GM19328 (cell line): ENCODE measurements around the gene MCOLN3.
A peak's percentile ranks its signal among the peaks of the same experiment; 100 is the strongest.
"Not testable (repeated sequence)": the region's sequence is repeated elsewhere in the genome, so short reads cannot be mapped to it uniquely, and the experiment has no call there.

Experiments
- ATAC-seq: cut with Tn5 transposase; IDR thresholded peaks from one replicate; pipeline ENCODE4 v1.9.1; 2021; ENCODE audit warnings: mild to moderate bottlenecking, moderate library complexity; ENCODE audit not compliant: unreplicated experiment

Gene MCOLN3

GRCh38 chr1:85049735-85050166, 1.5 kb upstream of the MCOLN3 start:
- ATAC-seq, result no peak

GRCh38 chr1:85047472-85048295, 616 bp downstream of the MCOLN3 start:
- peak; percentile 64 for ATAC-seq

GRCh38 chr1:85047144-85047471, 1.2 kb downstream of the MCOLN3 start:
- ATAC-seq, result no peak

GRCh38 chr1:85042413-85042812, 5.9 kb downstream of the MCOLN3 start:
- no peak for ATAC-seq

GRCh38 chr1:85041793-85042192, 6.5 kb downstream of the MCOLN3 start:
- ATAC-seq, result no peak

- ATAC-seq, result no peak
Observed at GRCh38 chr1:85033221-85033620, 15.1 kb downstream of the MCOLN3 start.

- ATAC-seq, result no peak
Observed at GRCh38 chr1:85030536-85030935, 17.8 kb downstream of the MCOLN3 start.

GRCh38 chr1:85028151-85028550, 20.1 kb downstream of the MCOLN3 start:
- ATAC-seq, result no peak

GRCh38 chr1:85027242-85027983, 20.9 kb downstream of the MCOLN3 start:
- no peak for ATAC-seq

- ATAC-seq, result no peak
Observed at GRCh38 chr1:85025940-85026339, 22.4 kb downstream of the MCOLN3 start.

- no peak for ATAC-seq
Observed at GRCh38 chr1:85024736-85025135, 23.6 kb downstream of the MCOLN3 start.

GRCh38 chr1:85022700-85023099, 25.6 kb downstream of the MCOLN3 start:
- no peak for ATAC-seq

GRCh38 chr1:85019994-85020393, 28.3 kb downstream of the MCOLN3 start:
- ATAC-seq, result no peak

GRCh38 chr1:85015826-85016225, 32.5 kb downstream of the MCOLN3 start:
- ATAC-seq, result no peak

- not testable (repeated sequence) for ATAC-seq
Observed at GRCh38 chr1:85005641-85006040, 42.7 kb downstream of the MCOLN3 start.

- ATAC-seq, result no peak
Observed at GRCh38 chr1:85001742-85002141, 46.6 kb downstream of the MCOLN3 start.

GRCh38 chr1:84998642-84999280, 49.5 kb downstream of the MCOLN3 start:
- no peak for ATAC-seq

- peak; percentile 12 for ATAC-seq
Observed at GRCh38 chr1:84997667-84998600, 50.4 kb downstream of the MCOLN3 start.

- ATAC-seq, result peak; percentile 59
Observed at GRCh38 chr1:84996846-84997666, 51.2 kb downstream of the MCOLN3 start, which contains the start of gene MCOLN2. Gene MCOLN2 (minus strand): TSS chr1:84997113. CDS start chr1:84996872, 241 bp downstream.
